A673 (cell line): ENCODE measurements around the gene OLA1. TPM values are rescaled to one million over a fixed set of nuclear protein-coding genes. Genes with fewer than 3 reads are reported as not detected.
A peak's percentile ranks its signal among the peaks of the same experiment; 100 is the strongest.

Source experiments
- BruUV-seq: library from RNA; stranded (reverse); fragments of 400-500 nt; replicated peaks from 2 replicates; lab custom pipeline; 2021; lab: Mats Ljungman, UMichigan
- CTCF ChIA-PET: fragments of 300-600 bp; sonication (Branson Sonifier 250); formaldehyde crosslinking; loops from one replicate; lab custom pipeline; 2022; ENCODE audit warnings: antibody characterized with exemption; lab: Charles Lee
- POLR2A ChIA-PET: fragments of 300-600 bp; sonication (Branson Sonifier 250); formaldehyde crosslinking; loops from one replicate; lab custom pipeline; 2022; ENCODE audit warnings: antibody characterized with exemption; ENCODE audit not compliant: low non-redundant PET; lab: Charles Lee
- DNase-seq: peaks from one replicate; pipeline ENCODE4 v3.0.0-alpha.2; 2015; ENCODE audit warnings: low spot score
- H3K27ac ChIP-seq: fragments of 200-600 bp; sonication (generic); 2 replicates; pipeline ENCODE4 v1.5.1; 2016; ENCODE audit warnings: mixed run types, low read depth, mild to moderate bottlenecking, mixed read lengths, antibody characterized with exemption, low read length; ENCODE audit not compliant: poor library complexity, severe bottlenecking
- H3K27me3 ChIP-seq: fragments of 200-600 bp; sonication (generic); replicated peaks from 2 replicates; pipeline ENCODE4 v1.6.1; 2017; ENCODE audit warnings: mixed run types, low read depth, mild to moderate bottlenecking, mixed read lengths, antibody characterized with exemption, low read length; ENCODE audit not compliant: insufficient read depth, poor library complexity
- H3K36me3 ChIP-seq: fragments of 200-600 bp; sonication (generic); 2 replicates; pipeline ENCODE4 v1.6.1; 2016; ENCODE audit warnings: mixed run types, mild to moderate bottlenecking, mixed read lengths, antibody characterized with exemption, low read length; ENCODE audit not compliant: insufficient read depth, poor library complexity, severe bottlenecking
- H3K4me1 ChIP-seq: fragments of 200-600 bp; sonication (generic); 2 replicates; pipeline ENCODE4 v1.6.1; 2017; ENCODE audit warnings: mixed run types, mild to moderate bottlenecking, mixed read lengths, antibody characterized with exemption, low read length; ENCODE audit not compliant: insufficient read depth, poor library complexity, severe bottlenecking
- H3K4me3 ChIP-seq: fragments of 200-600 bp; sonication (generic); 2 replicates; pipeline ENCODE4 v1.5.1; 2016; ENCODE audit warnings: low read depth, mixed run types, mild to moderate bottlenecking, mixed read lengths, low read length; ENCODE audit not compliant: poor library complexity, severe bottlenecking
- H3K9me3 ChIP-seq: fragments of 200-600 bp; sonication (generic); 2 replicates; pipeline ENCODE4 v1.6.1; 2016; ENCODE audit warnings: mixed run types, low read depth, mild to moderate bottlenecking, mixed read lengths, antibody characterized with exemption, low read length; ENCODE audit not compliant: poor library complexity, severe bottlenecking
- EZH2 ChIP-seq: fragments of 200-600 bp; sonication (generic); IDR thresholded peaks from 2 replicates; pipeline ENCODE4 v1.6.1; 2017; ENCODE audit warnings: borderline replicate concordance, low read depth, mild to moderate bottlenecking, mixed read lengths, antibody characterized with exemption, low read length; ENCODE audit not compliant: poor library complexity, severe bottlenecking
- intact Hi-C: fragments of 100-400 bp; cut with micrococcal nuclease; formaldehyde crosslinking; loops from one replicate; pipeline ENCODE4 v1.10.0; 2022; ENCODE audit not compliant: unreplicated experiment
- total RNA-seq: library from RNA; stranded (reverse); gene quantifications from 2 replicates; pipeline ENCODE4 v1.2.3, GENCODE V29; 2021
- TF ChIP-seq, protein P1 (sequence below): fragments of 300-800, 200-600 bp; sonication (generic); conservative IDR thresholded peaks from 2 replicates; pipeline ENCODE4 v1.5.1; 2017; ENCODE audit warnings: low read depth, mild to moderate bottlenecking, antibody characterized with exemption, low read length, moderate library complexity, mixed read lengths

OLA1 gene
- total RNA-seq, 1 experiment from 2014 or later = 174 TPM

DNA sequence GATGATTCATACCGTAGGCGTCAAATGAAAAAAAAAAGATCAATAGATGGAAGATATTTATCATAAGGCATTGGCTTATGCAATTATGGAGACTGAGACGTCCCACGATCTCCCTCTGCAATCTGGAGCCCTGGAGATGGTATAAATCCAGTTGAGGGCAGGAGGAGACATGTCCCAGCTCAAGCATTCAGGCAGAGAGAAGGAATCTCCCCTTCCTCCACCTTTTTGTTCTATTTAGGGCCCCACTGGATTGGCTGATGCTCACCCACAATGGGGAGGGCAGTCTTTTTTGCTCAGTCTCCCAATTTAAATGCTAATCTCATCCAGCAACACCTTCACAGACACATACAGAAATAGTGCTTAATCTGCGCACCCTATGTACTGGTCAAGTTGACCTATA lies 18.0 kb upstream of the OLA1 start:
- no peak overlapping the region for H3K4me3 ChIP-seq
- BruUV-seq = no TSS peak
- H3K27me3 ChIP-seq = peaks cover 6% of the 10 kb centered on the region
- no peaks in the 10 kb centered on the region for H3K36me3 ChIP-seq
- no peak for DNase-seq
- no peak overlapping the region for H3K27ac ChIP-seq
- H3K9me3 ChIP-seq = no peaks in the 10 kb centered on the region
- no peaks in the 10 kb centered on the region for H3K4me1 ChIP-seq
- POLR2A ChIA-PET = no interaction called here
- CTCF ChIA-PET = no interaction called here
- no peak for TF ChIP-seq EZH2
- TF ChIP-seq, protein P1, sequence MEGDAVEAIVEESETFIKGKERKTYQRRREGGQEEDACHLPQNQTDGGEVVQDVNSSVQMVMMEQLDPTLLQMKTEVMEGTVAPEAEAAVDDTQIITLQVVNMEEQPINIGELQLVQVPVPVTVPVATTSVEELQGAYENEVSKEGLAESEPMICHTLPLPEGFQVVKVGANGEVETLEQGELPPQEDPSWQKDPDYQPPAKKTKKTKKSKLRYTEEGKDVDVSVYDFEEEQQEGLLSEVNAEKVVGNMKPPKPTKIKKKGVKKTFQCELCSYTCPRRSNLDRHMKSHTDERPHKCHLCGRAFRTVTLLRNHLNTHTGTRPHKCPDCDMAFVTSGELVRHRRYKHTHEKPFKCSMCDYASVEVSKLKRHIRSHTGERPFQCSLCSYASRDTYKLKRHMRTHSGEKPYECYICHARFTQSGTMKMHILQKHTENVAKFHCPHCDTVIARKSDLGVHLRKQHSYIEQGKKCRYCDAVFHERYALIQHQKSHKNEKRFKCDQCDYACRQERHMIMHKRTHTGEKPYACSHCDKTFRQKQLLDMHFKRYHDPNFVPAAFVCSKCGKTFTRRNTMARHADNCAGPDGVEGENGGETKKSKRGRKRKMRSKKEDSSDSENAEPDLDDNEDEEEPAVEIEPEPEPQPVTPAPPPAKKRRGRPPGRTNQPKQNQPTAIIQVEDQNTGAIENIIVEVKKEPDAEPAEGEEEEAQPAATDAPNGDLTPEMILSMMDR = no peak
- intact Hi-C loops = no loop called here

DNA sequence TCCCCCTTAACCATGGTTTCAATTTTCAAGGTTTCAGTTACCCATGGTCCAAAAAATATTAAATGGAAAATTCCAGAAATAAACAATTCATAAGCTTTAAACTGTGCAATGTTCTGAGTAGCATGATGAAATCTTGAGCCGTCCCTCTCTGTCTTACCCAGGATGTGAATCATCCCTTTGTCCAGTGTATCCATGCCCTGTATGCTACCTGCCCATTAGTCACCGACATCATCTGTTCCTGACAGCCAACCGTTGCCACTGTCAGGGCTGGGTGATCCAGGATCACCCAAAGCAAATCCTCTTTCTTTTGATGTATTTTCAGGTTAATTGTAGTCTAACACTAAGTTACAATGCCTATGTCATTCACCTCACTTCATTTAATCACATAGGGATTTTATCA lies 15.7 kb upstream of the OLA1 start:
- H3K9me3 ChIP-seq = no peaks in the 10 kb centered on the region
- DNase-seq = no peak
- H3K27me3 ChIP-seq = peaks cover 6% of the 10 kb centered on the region
- TF ChIP-seq EZH2 = no peak
- TF ChIP-seq, protein P1 = no peak
- no peaks in the 10 kb centered on the region for H3K36me3 ChIP-seq
- no peak overlapping the region for H3K4me3 ChIP-seq
- intact Hi-C loops = no loop called here
- H3K4me1 ChIP-seq = peaks cover 3% of the 10 kb centered on the region
- no TSS peak for BruUV-seq
- ChIA-PET POLR2A (no interaction called here), CTCF (interaction anchor here (0.8 kb wide), 1 partner anchor 815 kb away, joined by 3 read pairs; no protein-coding TSS in a partner anchor)
- no peak overlapping the region for H3K27ac ChIP-seq

DNA sequence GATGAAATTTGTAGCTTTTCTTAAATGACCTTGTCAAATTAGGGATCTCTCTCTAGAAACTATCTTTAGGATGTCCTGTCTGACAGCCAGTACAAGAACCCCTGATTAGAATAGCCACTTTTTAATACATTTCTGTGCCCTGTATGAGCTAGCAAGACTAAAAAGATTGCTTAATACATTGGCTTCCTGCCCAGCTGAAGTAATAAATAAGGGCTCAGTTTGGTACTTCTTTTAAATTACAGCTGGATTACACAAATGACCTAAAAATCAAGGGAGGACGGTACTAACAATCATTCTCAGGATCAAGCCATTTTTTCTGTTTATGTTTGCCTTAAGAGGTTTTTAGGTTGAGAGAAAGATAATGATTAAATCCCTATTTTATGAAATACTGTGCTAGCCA lies 11.6 kb upstream of the OLA1 start:
- ChIA-PET CTCF (no interaction called here), POLR2A (no interaction called here)
- H3K27ac ChIP-seq = no peak overlapping the region
- H3K36me3 ChIP-seq = no peaks in the 10 kb centered on the region
- H3K9me3 ChIP-seq = no peaks in the 10 kb centered on the region
- peak; percentile 85 for DNase-seq
- BruUV-seq = no TSS peak
- intact Hi-C loops = no loop called here
- TF ChIP-seq, protein P1 = no peak
- no peak for TF ChIP-seq EZH2
- no peak overlapping the region for H3K4me3 ChIP-seq
- H3K27me3 ChIP-seq = no peaks in the 10 kb centered on the region
- peaks cover 3% of the 10 kb centered on the region for H3K4me1 ChIP-seq
